ENCODE results near the gene RHBDD1.
A peak's percentile ranks its signal among the peaks of the same experiment; 100 is the strongest.

Gene RHBDD1

GRCh38 chr2:227031379-227031778 lies 195.5 kb downstream of the RHBDD1 start:
- DNase-seq (ENCODE audit: low read depth in 2 of 2): no peak

GRCh38 chr2:227033471-227034148 lies 197.8 kb downstream of the RHBDD1 start:
- peak; percentile 8 to 14 for DNase-seq (ENCODE audit: low read depth in 2 of 2)

GRCh38 chr2:227035711-227036367 lies 200.0 kb downstream of the RHBDD1 start:
- no peak for DNase-seq (ENCODE audit: low read depth in 2 of 2)

- no peak for DNase-seq (ENCODE audit: low read depth in 2 of 2)
Observed at GRCh38 chr2:227036527-227036926, 200.7 kb downstream of the RHBDD1 start.

- no peak for DNase-seq (ENCODE audit: low read depth in 2 of 2)
Observed at GRCh38 chr2:227038550-227039189, 202.8 kb downstream of the RHBDD1 start.

GRCh38 chr2:227043981-227044380 lies 208.1 kb downstream of the RHBDD1 start:
- no peak for DNase-seq (ENCODE audit: low read depth in 2 of 2)

Data from stimulated activated CD8-positive, alpha-beta memory T cell treated with anti-CD3 and anti-CD28 coated beads, Interleukin-2, amount 100 ng/mL, for 48 hours (primary cell).